GM23248 (cell line): Measurements from ENCODE around the gene MIEN1.

Source experiments
- EZH2 ChIP-seq: fragments of 200-600 bp; sonication (generic); IDR thresholded peaks from 2 replicates; pipeline ENCODE4 v1.6.1; 2018; ENCODE audit warnings: antibody characterized with exemption, mild to moderate bottlenecking; ENCODE audit not compliant: insufficient read depth, poor library complexity, severe bottlenecking
- EZH2phosphoT487 ChIP-seq: fragments of 200-600 bp; sonication (generic); IDR thresholded peaks from 2 replicates; pipeline ENCODE4 v1.6.1; 2018; ENCODE audit warnings: antibody characterized with exemption, moderate library complexity, mild to moderate bottlenecking, low read depth; ENCODE audit not compliant: insufficient read depth

GRCh38 chr17:39700148-39700987 lies 30.0 kb downstream of the MIEN1 start:
- TF ChIP-seq EZH2phosphoT487 (no peak), EZH2 (no peak)
